ENCODE data around the gene MAPK8IP1.

Gene MAPK8IP1

DNA sequence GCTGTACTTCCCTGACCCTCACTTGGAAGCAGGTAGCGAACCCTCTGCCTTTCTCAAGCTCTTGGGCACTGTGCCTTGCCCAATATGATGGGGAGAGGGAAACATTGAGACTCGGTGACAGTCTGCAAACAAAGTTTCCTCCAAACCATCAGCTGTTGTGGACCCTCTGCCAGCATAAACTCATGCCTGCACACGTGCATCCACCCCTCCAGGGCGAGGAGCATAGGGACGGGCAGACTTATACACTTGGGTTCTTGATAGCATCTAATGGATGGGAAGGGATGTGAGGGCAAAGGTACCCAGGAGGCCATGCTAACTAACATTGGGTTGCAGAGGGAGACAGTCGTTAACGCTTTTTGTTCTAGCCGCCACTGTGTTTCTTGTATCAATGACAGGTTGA, 8.2 kb upstream of the MAPK8IP1 start:
- ATAC-seq (no peak), DNase-seq (no peak)
- Mint-ChIP-seq H3K36me3 (ENCODE audit: low read depth) (peaks cover 4% of the 10 kb centered on the region), H3K4me3 (no peak overlapping the region), H3K27me3 (no peaks in the 10 kb centered on the region), H3K27ac (no peak overlapping the region), H3K9me3 (no peaks in the 10 kb centered on the region), H3K4me1 (no peaks in the 10 kb centered on the region)

DNA sequence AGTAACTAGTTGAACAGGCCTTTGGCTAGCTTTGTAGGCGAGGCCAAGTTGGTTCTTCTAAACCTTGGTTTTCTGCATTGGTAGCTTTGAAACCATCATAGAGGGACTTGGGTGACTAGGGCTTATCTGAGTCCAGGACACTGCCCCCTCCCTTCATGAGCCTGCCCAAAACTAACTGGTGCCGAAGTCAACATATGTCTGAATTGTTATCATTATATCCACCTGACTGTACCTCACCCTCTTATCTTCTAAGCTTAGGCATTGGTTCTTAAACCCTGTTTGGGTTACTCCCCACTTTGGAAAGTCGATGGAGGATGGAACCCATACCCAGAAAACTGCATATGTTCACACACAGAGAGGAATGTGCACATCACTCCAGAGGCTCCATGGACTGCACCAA, 7.6 kb upstream of the MAPK8IP1 start:
- no peak for DNase-seq
- no peak for ATAC-seq
- H3K9me3 Mint-ChIP-seq = no peaks in the 10 kb centered on the region
- H3K27me3 Mint-ChIP-seq = no peaks in the 10 kb centered on the region
- peaks cover 4% of the 10 kb centered on the region for H3K36me3 Mint-ChIP-seq (ENCODE audit: low read depth)
- H3K27ac Mint-ChIP-seq = no peak overlapping the region
- no peak overlapping the region for H3K4me3 Mint-ChIP-seq
- no peaks in the 10 kb centered on the region for H3K4me1 Mint-ChIP-seq

DNA sequence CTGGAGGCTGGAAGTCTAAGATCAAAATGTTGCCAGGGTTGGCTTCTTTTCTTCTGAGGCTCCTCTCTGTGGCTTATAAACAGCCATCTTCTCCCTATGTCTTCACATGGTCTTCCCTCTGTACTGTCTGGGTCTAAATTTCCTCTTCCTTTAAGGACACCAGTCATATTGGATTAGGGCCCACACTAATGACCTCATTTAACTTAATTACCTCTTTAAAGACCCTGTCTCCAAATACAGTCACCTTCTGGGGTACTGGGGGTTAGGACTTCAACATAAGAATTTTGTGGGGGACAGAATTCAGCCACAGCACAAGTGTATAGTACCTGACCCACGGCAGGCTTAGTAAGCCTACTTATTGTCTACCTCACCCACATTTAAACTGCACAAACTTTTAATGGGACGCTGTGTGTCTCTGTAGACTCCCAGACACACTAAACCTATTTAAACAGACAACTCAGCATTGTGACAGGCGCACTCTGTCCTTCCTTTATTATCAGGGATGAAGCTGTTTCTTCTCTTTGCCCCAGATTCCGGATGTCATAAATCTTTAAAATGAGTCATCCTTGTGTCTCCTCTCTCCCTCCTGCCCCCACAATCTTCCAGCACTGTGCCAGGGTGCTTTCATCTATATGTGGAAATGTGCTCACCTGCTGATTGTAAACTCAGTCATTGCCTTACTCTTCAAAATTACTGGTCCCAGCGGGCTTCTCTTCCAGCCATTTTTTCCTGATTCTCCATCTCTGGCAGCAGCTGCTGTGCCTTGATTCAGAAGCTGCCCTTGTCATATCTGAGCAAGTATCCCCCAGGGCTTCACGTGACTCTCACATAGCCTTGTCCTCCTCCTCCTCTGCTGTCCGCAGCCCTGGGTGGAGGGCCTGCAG, 5.4 kb upstream of the MAPK8IP1 start:
- DNase-seq (no peak), ATAC-seq (no peak)
- peaks cover 4% of the 10 kb centered on the region for H3K36me3 Mint-ChIP-seq (ENCODE audit: low read depth)
- peaks cover 4% of the 10 kb centered on the region for H3K27me3 Mint-ChIP-seq
- H3K27ac Mint-ChIP-seq = no peak overlapping the region
- no peaks in the 10 kb centered on the region for H3K9me3 Mint-ChIP-seq
- H3K4me1 Mint-ChIP-seq = peaks cover 4% of the 10 kb centered on the region
- H3K4me3 Mint-ChIP-seq = no peak overlapping the region

DNA sequence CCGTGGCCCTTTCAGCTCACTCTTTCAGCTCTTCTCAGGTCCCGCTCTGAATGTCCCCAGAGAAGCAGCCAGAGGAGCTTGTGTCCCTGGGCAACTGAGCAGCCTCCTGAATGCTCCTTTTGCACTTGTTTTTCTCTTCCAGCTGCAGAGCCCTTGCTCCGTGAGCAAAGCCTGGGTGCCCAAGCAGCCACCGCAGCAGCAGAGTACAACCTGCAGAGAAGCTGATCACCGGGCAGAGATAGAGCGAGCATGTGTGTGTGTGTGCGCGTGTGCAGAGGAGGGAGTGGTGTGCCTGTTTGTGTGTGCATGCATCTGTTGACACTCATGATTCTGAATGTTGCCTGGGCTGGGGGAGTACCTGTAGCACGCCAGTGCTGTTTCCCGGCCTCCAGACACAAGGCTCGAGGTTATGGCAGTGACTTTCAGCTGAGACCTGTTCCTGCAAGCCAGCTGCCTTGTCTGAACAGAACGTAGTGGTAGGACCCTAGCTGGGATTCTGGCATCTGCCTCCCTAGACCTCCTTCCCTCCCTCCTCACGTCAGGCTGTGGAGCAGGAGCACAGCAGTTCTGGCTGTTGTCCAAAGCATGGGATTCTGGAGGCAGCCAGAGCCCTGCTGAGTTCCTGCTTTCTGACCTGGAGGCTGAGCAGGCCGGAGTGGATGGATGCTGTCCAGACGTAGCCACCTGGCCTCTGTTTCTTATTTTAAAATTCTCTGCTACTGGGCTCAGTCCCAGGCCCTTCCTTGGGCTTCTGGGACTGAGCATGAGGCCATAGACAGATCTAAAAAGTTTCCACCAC, 4.5 kb upstream of the MAPK8IP1 start:
- no peak overlapping the region for H3K27ac Mint-ChIP-seq
- H3K9me3 Mint-ChIP-seq = no peaks in the 10 kb centered on the region
- peaks cover 4% of the 10 kb centered on the region for H3K27me3 Mint-ChIP-seq
- no peak overlapping the region for H3K4me3 Mint-ChIP-seq
- peaks cover 7% of the 10 kb centered on the region for H3K4me1 Mint-ChIP-seq
- no peak for ATAC-seq
- DNase-seq = no peak
- peaks cover 4% of the 10 kb centered on the region for H3K36me3 Mint-ChIP-seq (ENCODE audit: low read depth)

DNA sequence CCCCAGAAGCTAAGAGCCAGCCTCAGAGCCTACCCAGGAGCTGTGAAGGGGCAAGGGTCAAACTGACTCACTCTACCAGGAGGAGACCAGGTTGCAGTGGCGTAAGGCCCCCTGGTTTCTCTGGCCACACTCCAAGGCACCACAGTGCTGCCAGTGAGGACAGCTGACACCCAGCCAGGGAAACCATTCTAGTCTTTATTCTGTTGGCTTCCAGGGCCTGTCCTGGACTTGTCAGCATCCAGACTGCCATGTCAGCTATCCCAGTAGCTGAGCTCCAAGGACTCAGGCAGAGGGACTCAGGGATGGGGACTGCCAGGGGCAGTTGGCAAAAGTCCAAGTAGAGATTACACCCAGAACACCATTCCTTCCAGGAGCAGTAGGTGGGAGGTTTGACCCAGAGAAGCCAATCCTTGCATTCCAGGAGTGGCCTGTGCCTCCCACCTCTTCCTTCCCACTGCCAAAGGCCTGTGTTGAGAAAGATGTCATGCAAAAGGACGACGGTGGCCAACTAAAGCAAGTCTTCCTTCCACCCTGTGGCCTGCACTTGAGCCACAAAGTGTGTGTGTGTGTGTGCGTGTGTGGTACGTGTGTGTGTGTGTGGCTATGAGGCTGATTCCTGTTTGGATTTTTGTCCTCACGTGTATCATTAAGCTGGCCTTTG, 3.6 kb upstream of the MAPK8IP1 start:
- H3K4me3 Mint-ChIP-seq = no peak overlapping the region
- peaks cover 4% of the 10 kb centered on the region for H3K36me3 Mint-ChIP-seq (ENCODE audit: low read depth)
- peaks cover 7% of the 10 kb centered on the region for H3K4me1 Mint-ChIP-seq
- no peak for ATAC-seq
- no peak overlapping the region for H3K27ac Mint-ChIP-seq
- H3K9me3 Mint-ChIP-seq = no peaks in the 10 kb centered on the region
- DNase-seq = no peak
- peaks cover 6% of the 10 kb centered on the region for H3K27me3 Mint-ChIP-seq

DNA sequence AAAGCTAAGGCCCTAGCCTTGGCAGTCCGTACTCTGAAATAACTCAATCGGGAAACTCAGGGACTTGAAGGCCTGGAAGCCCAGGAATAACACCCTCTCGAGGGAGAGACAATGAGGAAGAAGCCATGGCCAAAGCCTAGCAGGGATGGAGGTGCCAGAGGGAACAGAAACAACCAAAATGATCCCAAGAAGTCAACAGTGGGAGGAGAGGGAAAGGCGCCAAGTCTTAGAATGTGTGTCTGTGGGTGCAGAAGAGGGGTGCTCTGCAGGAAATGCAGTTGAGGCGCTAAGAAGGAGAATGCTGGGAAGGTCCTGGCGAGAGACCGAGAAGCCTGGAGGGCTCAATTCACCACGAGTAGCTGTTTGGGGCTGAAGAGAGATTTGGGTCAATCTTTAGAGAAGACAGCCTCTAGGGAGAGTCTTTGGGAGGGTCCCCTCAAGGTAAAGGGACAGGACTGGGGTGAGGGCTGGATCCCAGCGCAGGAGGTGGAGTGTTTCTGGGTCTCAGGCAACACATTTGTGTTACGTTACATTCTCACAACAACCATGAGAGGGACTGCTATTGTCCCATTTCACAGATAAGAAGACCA, 760 bp upstream of the MAPK8IP1 start:
- no peak for ATAC-seq
- Mint-ChIP-seq H3K36me3 (ENCODE audit: low read depth) (peaks cover 2% of the 10 kb centered on the region), H3K4me1 (peaks cover 7% of the 10 kb centered on the region), H3K27ac (no peak overlapping the region), H3K27me3 (peaks cover 6% of the 10 kb centered on the region), H3K4me3 (peak overlapping the region; percentile 62), H3K9me3 (no peaks in the 10 kb centered on the region)
- no peak for DNase-seq

DNA sequence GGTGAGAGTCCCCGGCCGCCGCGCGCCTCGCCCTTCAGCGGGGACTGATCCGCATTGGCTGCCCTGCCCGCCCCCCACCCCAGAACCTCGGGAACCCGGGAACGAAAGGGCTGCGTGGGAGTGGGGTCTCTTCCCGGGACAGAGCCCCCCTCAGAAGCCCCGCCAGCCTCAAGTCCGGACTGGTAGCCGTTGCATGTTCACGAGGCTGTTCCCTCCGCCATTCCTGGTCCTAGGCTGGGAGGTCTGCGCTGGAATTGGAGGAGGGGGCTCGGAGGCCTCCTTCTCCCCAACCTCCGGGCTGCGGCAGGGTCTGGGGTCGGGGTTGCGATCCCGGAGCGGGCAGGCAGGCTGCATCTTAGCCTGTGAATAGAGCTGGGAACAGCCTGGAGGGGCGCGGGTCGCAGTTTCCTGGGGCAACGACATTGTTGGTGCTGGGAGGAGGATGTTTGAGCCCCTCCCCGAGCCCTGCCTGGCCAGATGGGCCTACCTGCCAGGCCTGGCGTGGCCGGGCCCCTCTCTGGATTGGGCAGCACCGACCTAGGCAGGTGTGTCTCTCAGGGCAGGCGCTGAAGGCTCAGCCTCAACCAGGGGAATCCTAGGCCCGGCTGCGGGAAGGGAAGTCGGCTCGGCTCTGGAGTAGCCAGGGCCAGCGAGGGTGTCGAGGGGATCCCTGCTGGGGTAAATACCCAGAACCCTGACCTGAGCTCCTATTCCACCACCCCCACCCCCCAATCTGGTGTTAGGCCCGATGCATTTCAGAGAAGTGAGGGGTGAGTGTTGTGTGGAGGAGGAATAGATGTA, 670 bp downstream of the MAPK8IP1 start:
- ATAC-seq (no peak), DNase-seq (no peak)
- peaks cover 6% of the 10 kb centered on the region for H3K27me3 Mint-ChIP-seq
- H3K27ac Mint-ChIP-seq = no peak overlapping the region
- H3K4me1 Mint-ChIP-seq = peaks cover 7% of the 10 kb centered on the region
- no peaks in the 10 kb centered on the region for H3K36me3 Mint-ChIP-seq (ENCODE audit: low read depth)
- H3K9me3 Mint-ChIP-seq = no peaks in the 10 kb centered on the region
- H3K4me3 Mint-ChIP-seq = peak overlapping the region; percentile 34

DNA sequence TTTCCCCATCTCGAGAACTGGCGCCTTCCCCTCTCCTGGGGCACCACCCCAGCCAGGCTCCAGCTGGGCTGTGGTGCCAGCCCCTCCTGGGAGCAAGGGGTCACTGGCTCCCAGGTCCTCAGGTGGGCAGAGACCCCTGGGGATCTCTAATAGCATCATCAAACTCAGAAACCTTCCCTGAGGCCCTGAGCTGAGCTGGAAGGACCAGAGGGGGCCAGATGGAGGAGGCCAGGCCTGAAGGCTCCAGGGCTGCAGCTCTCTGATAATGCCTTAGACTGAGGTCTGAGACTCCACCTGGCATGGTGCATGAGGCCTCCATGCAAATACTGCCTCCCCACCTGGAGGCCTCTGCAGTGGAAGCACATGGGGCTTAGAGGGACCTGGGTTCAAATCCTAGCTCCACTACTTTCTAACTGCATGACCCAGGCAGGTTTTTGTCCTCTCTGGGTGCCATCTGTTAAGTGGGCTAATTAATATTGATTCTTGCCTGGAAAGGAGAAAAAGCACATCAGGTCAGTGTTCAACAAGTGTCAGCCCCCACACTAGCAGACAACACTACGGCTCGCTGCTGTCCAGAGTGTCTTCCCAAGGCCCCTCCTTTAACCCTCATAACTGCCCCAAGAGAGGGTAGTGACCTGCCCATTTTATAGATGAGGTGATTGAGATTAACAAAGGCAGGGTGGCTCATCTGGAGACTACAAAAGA, 1.5 kb downstream of the MAPK8IP1 start:
- Mint-ChIP-seq H3K27me3 (peaks cover 6% of the 10 kb centered on the region), H3K9me3 (no peaks in the 10 kb centered on the region), H3K4me1 (peaks cover 7% of the 10 kb centered on the region), H3K4me3 (no peak overlapping the region), H3K36me3 (ENCODE audit: low read depth) (no peaks in the 10 kb centered on the region), H3K27ac (no peak overlapping the region)
- ATAC-seq (no peak), DNase-seq (no peak)

DNA sequence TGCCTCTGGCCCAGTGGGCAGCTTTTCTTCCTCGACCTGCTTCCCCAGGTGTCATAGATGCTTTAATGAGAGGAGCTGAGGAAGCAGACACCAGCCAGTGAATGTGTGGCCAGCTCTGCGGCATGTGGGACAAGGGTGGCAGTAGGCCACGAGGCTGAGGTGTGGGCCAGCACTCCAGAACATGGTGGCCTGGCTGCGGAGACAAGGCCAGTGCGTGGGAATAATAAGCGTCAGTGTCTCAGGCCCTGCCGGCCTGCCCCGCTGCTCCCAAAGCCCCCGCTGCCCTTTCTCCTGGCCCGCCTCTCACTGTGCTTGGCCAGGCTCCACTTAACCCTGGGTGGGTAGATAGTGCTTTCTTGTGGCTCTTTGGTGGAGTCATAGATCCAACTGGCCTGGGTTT, 2.1 kb downstream of the MAPK8IP1 start:
- Mint-ChIP-seq H3K9me3 (no peaks in the 10 kb centered on the region), H3K27me3 (peaks cover 6% of the 10 kb centered on the region), H3K4me3 (no peak overlapping the region), H3K36me3 (ENCODE audit: low read depth) (no peaks in the 10 kb centered on the region), H3K4me1 (peaks cover 7% of the 10 kb centered on the region), H3K27ac (no peak overlapping the region)
- ATAC-seq (no peak), DNase-seq (no peak)

DNA sequence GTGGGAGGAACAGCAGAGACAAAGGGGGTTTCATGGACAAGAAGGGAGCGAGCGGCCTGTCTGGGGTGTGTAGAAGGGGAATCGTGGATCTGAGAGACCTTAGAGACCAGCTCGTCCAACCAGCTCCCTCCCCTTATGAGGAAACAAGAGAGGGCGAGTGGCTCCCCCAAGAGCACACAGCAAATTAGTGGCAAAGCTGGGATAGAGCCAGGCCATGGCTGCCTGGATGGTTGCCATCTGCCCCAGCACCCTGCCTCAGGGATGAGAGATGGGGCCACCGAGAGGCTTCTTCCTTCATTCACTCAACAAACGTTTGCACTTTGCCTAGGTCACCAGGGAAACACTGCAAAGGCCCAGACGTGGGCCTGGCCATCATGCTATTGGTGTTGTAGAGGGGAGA, 4.1 kb downstream of the MAPK8IP1 start:
- peaks cover 5% of the 10 kb centered on the region for H3K27me3 Mint-ChIP-seq
- H3K36me3 Mint-ChIP-seq (ENCODE audit: low read depth) = no peaks in the 10 kb centered on the region
- H3K4me3 Mint-ChIP-seq = no peak overlapping the region
- ATAC-seq (no peak), DNase-seq (no peak)
- H3K27ac Mint-ChIP-seq = no peak overlapping the region
- peaks cover 7% of the 10 kb centered on the region for H3K4me1 Mint-ChIP-seq
- H3K9me3 Mint-ChIP-seq = no peaks in the 10 kb centered on the region

DNA sequence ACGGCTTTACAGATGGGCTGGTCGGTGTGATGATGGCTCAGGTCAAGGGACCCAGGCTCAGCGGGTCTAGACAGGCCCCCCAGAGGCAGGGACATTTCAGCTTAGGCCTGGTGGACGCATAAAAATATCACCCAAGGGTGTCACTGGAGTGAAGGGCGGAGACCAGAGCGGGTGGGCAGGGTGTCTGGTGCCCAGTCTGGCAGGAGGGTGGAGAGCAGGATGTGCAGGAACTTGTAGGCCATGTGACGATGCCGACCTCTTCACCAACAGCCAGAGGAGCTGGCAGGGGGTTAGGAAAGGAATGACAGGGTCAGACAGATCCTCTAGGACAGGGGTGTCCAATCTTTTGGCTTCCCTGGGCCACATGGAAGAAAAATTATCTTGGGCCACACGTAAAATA, 4.5 kb downstream of the MAPK8IP1 start:
- DNase-seq = no peak
- H3K27ac Mint-ChIP-seq = no peak overlapping the region
- H3K27me3 Mint-ChIP-seq = peaks cover 5% of the 10 kb centered on the region
- no peaks in the 10 kb centered on the region for H3K9me3 Mint-ChIP-seq
- no peak for ATAC-seq
- H3K4me1 Mint-ChIP-seq = peaks cover 3% of the 10 kb centered on the region
- no peak overlapping the region for H3K4me3 Mint-ChIP-seq
- no peaks in the 10 kb centered on the region for H3K36me3 Mint-ChIP-seq (ENCODE audit: low read depth)

DNA sequence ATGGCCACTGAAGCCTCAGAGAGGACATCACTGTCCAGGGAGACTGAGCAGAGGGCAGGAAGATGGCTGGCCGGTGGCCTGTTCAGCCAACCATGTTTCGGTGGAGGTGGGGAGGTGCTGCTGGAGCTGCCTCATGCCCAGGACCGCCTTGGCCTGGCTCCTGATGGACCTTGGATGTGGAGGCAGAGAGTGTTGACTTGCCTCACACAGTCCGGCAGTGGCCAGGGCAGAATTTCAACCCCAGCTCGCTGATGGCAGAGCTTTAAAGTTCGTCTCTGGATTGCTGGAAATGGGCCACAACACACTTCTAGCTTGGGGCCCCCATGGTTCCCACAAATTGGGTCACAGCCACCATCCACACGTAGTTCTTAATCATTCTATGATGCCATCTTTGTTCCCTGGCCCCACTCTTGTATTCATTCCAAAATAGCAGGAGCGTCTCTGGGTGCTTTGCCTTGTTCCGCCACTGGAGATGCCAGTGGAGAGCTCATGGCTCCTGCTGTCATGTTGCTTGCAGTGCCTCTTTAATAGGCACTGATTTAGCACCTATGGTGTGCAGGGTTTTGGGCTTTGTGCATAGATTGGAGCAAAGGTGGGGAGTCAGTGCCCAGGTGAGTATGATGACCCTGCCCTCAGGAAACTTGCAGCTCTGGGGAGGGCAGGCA, 5.6 kb downstream of the MAPK8IP1 start:
- ATAC-seq = no peak
- H3K4me1 Mint-ChIP-seq = no peaks in the 10 kb centered on the region
- peaks cover 11% of the 10 kb centered on the region for H3K27me3 Mint-ChIP-seq

DNA sequence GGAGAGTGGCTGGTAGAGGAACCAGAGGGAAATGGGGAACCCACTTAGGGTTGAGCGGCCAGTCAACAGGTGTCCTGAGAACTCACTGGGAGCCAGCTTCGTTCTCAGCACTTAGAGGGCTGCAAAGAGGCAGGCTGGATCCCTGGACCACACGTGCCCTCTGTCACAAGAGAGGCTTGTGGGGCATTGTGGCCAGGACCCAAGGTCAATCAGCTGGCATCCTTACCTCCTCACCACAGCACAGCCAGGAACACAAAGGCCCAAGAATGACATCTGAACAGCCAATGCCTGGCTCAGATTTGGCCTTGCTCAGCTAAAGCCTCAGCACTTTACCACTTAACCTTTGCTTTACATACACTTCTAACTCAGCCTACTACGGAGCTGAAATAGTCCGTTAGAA, 7.4 kb downstream of the MAPK8IP1 start:
- Mint-ChIP-seq H3K4me3 (no peak overlapping the region), H3K4me1 (no peaks in the 10 kb centered on the region), H3K27ac (no peak overlapping the region), H3K27me3 (peaks cover 11% of the 10 kb centered on the region), H3K36me3 (ENCODE audit: low read depth) (no peaks in the 10 kb centered on the region), H3K9me3 (no peaks in the 10 kb centered on the region)
- ATAC-seq (no peak), DNase-seq (no peak)

More for the DNA sequence above, 5.6 kb downstream of the MAPK8IP1 start:
- H3K4me3 Mint-ChIP-seq = no peak overlapping the region
- no peak overlapping the region for H3K27ac Mint-ChIP-seq
- no peaks in the 10 kb centered on the region for H3K9me3 Mint-ChIP-seq
- DNase-seq = no peak
- no peaks in the 10 kb centered on the region for H3K36me3 Mint-ChIP-seq (ENCODE audit: low read depth)
